ENCODE measurements around the gene KMT2C. TPM values are rescaled to one million over a fixed set of nuclear protein-coding genes. Genes with fewer than 3 reads are reported as not detected.
"Not testable (repeated sequence)": the region's sequence is repeated elsewhere in the genome, so short reads cannot be mapped to it uniquely, and the experiment has no call there.

KMT2C gene
- total RNA-seq, 1 donor from 2014 or later = 40.2 TPM

GRCh38 chr7:152443586-152443985 is 7.8 kb upstream of the KMT2C start:
- intact Hi-C loops (cut with micrococcal nuclease) = no loop called here
- DNase-seq = no peak
- no peak for ATAC-seq

DNA sequence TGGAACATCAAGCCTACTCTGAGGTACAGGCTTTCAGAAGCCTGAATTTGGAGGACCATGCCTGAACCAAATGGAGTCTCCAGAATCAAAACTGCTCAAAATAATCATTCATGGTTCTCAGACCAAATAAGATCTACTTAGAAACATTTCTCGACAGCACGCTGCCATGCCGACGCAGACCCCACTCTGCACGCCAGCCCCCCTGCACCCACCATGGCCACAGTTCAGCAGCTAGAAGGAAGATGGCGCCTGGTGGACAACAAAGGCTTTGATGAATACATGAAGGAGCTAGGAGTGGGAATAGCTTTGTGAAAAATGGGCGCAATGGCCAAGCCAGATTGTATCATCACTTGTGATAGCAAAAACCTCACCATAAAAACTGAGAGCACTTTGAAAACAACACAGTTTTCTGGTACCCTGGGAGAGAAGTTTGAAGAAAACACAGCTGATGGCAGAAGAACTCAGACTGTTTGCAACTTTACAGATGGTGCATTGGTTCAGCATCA is 6.6 kb upstream of the KMT2C start:
- intact Hi-C loops (cut with micrococcal nuclease) = no loop called here
- DNase-seq (no peak), ATAC-seq (no peak)

GRCh38 chr7:152441810-152442209 is 6.0 kb upstream of the KMT2C start:
- intact Hi-C loops (cut with micrococcal nuclease); ATAC-seq; DNase-seq: not testable (repeated sequence)

- DNase-seq; ATAC-seq; intact Hi-C loops (cut with micrococcal nuclease): not testable (repeated sequence)
Observed at GRCh38 chr7:152441168-152441567, 5.4 kb upstream of the KMT2C start.

GRCh38 chr7:152438017-152438416 is 2.2 kb upstream of the KMT2C start:
- DNase-seq; intact Hi-C loops (cut with micrococcal nuclease); ATAC-seq: not testable (repeated sequence)

GRCh38 chr7:152436931-152437575 is 1.2 kb upstream of the KMT2C start:
- ATAC-seq; intact Hi-C loops (cut with micrococcal nuclease); DNase-seq: not testable (repeated sequence)

- intact Hi-C loops (cut with micrococcal nuclease) = no loop called here
- ATAC-seq = peak; percentile 90
- DNase-seq = peak; percentile 96
Observed at GRCh38 chr7:152436111-152436930, 518 bp upstream of the KMT2C start.

DNA sequence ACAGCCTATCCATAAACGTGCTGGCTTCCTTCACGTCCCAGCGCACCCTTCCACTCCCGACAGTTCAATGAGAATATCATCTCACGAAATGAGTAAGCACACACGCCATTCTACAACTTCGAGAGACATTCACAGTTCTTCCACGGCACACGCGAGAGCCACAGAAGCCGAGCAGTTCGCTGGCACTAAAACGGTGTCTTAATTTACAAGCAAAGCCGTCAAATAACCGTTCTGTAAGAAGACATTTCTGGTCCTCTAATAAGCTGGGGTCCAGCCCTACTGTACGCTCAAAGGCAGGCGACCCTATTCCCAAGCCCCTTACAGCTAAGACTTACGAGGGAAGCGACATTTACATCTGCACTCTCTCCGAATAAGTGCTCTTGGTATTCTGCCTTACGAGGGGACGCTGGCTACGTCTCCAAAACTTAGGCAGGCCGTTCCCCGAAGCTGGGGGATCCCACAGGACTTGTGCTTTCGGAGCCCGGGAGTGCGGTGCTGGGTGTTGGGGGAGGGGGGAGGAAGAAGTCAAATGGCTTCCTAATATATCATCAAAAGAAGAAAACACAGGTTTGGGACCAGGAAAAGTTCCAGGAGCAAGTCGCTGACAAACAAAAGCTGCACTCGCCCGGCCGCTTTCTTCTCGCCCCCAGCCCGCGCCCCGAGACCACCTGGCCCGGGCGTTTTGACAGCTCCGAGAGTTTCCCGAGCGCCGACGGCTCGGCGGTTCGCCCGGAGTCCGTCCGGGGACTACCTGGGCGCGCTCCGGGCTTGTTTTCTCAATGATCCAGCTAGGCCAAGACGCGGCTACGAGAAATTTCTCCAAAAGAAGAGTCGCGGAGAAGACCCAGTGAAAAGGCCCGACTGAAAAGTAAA is 1.1 kb downstream of the KMT2C start:
- ATAC-seq (peak; percentile 14), DNase-seq (peak; percentile 37)
- intact Hi-C loops (cut with micrococcal nuclease) = not testable (repeated sequence)

GRCh38 chr7:152433721-152434490 is 1.9 kb downstream of the KMT2C start:
- peak; percentile 39 for ATAC-seq
- peak; percentile 74 for DNase-seq
- intact Hi-C loops (cut with micrococcal nuclease) = not testable (repeated sequence)

DNA sequence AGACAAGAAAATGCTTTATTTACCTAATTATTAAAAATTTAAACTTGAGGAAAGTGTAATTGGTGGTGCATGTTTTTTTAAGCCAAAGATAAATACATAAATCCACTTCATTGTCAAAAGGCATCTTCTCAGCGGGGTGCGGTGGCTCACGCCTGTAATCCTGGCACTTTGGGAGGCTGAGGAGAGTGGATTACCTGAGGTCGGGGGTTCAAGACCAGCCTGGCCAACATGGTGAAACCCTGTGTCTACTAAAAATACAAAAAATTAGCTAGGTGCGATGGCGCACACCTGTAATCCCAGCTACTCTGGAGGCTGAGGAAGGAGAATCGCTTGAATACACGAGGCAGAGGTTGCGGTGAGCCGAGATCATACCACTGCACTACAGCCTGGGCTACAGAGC is 3.1 kb downstream of the KMT2C start:
- intact Hi-C loops (cut with micrococcal nuclease); DNase-seq; ATAC-seq: not testable (repeated sequence)

- no peak for ATAC-seq
- no peak for DNase-seq
Observed at GRCh38 chr7:152430854-152431253, 4.9 kb downstream of the KMT2C start.

GRCh38 chr7:152430118-152430517 is 5.7 kb downstream of the KMT2C start:
- ATAC-seq; intact Hi-C loops (cut with micrococcal nuclease); DNase-seq: not testable (repeated sequence)

More at GRCh38 chr7:152430854-152431253, 4.9 kb downstream of the KMT2C start:
- intact Hi-C loops (cut with micrococcal nuclease) = no loop called here

- intact Hi-C loops (cut with micrococcal nuclease) = no loop called here
- DNase-seq = no peak
- peak; percentile 33 for ATAC-seq
Observed at GRCh38 chr7:152424348-152425108, 11.3 kb downstream of the KMT2C start.

DNA sequence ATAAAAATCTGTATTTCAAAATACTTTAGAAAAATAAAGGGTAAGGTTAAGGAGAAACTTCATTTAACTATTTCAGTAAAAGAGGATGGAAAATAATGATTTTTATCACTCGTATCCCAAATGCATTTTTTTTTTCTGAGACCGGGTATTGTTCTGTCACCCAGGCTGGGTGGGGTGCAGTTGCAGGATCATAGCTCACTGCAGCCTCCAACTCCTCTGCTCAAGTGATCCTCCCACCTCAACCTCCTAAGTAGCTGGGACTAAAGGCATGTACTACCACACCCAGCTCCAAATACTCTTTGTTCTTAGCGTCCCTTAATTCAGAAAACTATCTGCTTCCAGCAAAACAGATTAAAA is 11.8 kb downstream of the KMT2C start:
- intact Hi-C loops (cut with micrococcal nuclease) = no loop called here
- ATAC-seq = no peak
- no peak for DNase-seq

- intact Hi-C loops (cut with micrococcal nuclease); DNase-seq; ATAC-seq: not testable (repeated sequence)
Observed at GRCh38 chr7:152423171-152423570, 12.6 kb downstream of the KMT2C start.

DNA sequence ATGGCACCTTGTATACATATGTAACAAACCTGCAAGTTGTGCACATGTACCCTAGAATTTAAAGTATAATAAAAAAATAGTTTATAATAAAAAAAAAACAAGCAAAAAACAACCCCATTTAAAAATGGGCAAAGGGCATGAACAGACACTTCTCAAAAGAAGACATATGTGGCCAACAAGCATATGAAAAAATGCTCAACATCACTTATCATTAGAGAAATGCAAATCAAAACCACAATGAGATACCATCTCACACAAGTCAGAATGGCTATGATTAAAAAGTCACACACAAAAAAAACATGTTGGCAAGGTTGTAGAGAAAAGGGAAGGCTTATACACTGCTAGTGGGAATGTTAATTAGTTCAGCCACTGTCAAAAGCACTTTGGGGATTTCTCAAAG is 14.9 kb downstream of the KMT2C start:
- DNase-seq; ATAC-seq; intact Hi-C loops (cut with micrococcal nuclease): not testable (repeated sequence)

DNA sequence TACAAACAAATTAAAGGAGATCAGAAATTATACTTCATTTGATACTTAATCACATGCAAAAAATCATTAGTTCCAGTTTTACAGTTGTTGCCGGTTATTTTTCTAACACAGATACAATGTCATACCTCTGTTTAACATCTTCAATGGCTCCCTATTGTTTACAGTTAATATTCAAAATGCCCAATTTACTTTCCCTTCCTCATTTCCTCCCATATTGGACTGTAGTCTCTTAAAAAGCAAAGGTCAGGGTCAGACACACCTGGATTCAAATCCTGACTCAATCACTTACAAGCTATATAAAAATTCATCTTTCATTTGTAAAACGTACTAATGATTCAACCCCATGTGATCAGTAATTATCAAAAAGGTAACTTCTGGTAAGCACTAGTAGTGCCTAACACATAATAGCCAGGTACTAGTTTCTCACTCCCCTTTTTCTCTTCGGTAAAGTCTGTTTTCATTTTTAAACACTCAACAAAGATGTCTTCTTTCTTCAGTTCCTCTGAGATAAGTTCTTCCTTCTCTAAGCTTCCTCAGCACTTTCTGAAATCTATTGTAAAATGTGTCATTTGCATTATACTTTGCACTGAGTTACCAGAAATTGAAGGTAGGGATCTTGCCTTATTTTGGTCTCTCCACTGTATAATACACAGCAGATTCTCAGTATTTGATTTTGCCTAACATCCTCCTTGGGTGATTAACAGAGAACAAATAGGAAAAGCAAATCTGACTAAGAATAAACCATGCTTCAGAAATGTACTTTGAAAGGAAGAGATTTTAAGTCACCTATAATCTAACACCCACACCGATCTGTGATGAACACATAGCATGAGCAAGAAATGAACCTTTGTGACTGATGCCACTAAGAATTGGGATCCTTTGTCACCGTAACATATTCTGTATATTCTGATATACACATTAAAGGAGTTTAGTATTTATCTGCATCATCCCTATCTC is 16.1 kb downstream of the KMT2C start:
- ATAC-seq (no peak), DNase-seq (no peak)
- intact Hi-C loops (cut with micrococcal nuclease) = no loop called here
